C4-2B (cell line): ENCODE results near the gene PASK.

ENCODE experiments used
- H3K27ac ChIP-seq: fragments of 450-650 bp; 2 replicates; pipeline ENCODE4 v1.5.1; 2017
- CTCF ChIP-seq: fragments of 450-650 bp; conservative IDR thresholded peaks from 2 replicates; pipeline ENCODE4 v1.5.1; 2017; ENCODE audit warnings: mild to moderate bottlenecking
- ZFX ChIP-seq: fragments of 450-650 bp; IDR thresholded peaks from 2 replicates; pipeline ENCODE4 v1.6.1; 2017

Gene PASK

GRCh38 chr2:241137276-241138190 lies 11.7 kb downstream of the PASK start:
- TF ChIP-seq CTCF, result no peak
- no peak for TF ChIP-seq ZFX
- no peak overlapping the region for H3K27ac ChIP-seq

GRCh38 chr2:241136661-241137260 lies 12.5 kb downstream of the PASK start:
- no peak overlapping the region for H3K27ac ChIP-seq
- TF ChIP-seq ZFX, result no peak
- no peak for TF ChIP-seq CTCF

GRCh38 chr2:241136191-241136590 lies 13.1 kb downstream of the PASK start:
- TF ChIP-seq CTCF (no peak), ZFX (no peak)
- H3K27ac ChIP-seq, result no peak overlapping the region

- TF ChIP-seq ZFX, result no peak
- no peak for TF ChIP-seq CTCF
Measured at GRCh38 chr2:241135737-241136136, 13.5 kb downstream of the PASK start.

GRCh38 chr2:241134711-241135110 lies 14.6 kb downstream of the PASK start:
- H3K27ac ChIP-seq, result no peak overlapping the region
- no peak for TF ChIP-seq ZFX
- TF ChIP-seq CTCF, result no peak

More at GRCh38 chr2:241135737-241136136, 13.5 kb downstream of the PASK start:
- H3K27ac ChIP-seq, result no peak overlapping the region

GRCh38 chr2:241133436-241133820 lies 15.8 kb downstream of the PASK start:
- no peak for TF ChIP-seq ZFX
- no peak for TF ChIP-seq CTCF
- H3K27ac ChIP-seq, result no peak overlapping the region
